ENCODE data around the gene PELI2. TPM values are rescaled to one million over a fixed set of nuclear protein-coding genes. Genes with fewer than 3 reads are reported as not detected.

The PELI2 gene
- total RNA-seq (10 to 100 TPM; 10.3 to 15.0 TPM), polyA plus RNA-seq (ENCODE audit: insufficient read length in 6 of 6) (10 to 100 TPM; 10.3 to 12.8 (median 11.6) TPM)
- long read RNA-seq, donor 1, full-length matches to known transcripts = 4 of 4 reads
- long read RNA-seq, donor 1, partial matches to known transcripts = 0 of 4 reads
- long read RNA-seq, donor 1, other reads (novel, unspliced or antisense) = 0 of 4 reads
- long read RNA-seq, donor 2, full-length matches to known transcripts = 2 of 2 reads
- long read RNA-seq, donor 2, partial matches to known transcripts = 0 of 2 reads
- long read RNA-seq, donor 2, other reads (novel, unspliced or antisense) = 0 of 2 reads
- long read RNA-seq, donor 3, full-length matches to known transcripts = 1 of 1 reads
- long read RNA-seq, donor 3, partial matches to known transcripts = 0 of 1 reads
- long read RNA-seq, donor 3, other reads (novel, unspliced or antisense) = 0 of 1 reads
- long read RNA-seq, donor 4 = 0 reads
- long read RNA-seq, donor 5, full-length matches to known transcripts = 2 of 2 reads
- long read RNA-seq, donor 5, partial matches to known transcripts = 0 of 2 reads
- long read RNA-seq, donor 5, other reads (novel, unspliced or antisense) = 0 of 2 reads
- long read RNA-seq, donor 6 = 0 reads
- long read RNA-seq, donor 7 = 0 reads
- long read RNA-seq, donor 8 = 0 reads
- long read RNA-seq, donor 9 = 0 reads
- long read RNA-seq, donor 10 = 0 reads
- long read RNA-seq, donor 11, full-length matches to known transcripts = 2 of 2 reads
- long read RNA-seq, donor 11, partial matches to known transcripts = 0 of 2 reads
- long read RNA-seq, donor 11, other reads (novel, unspliced or antisense) = 0 of 2 reads
- long read RNA-seq, donor 12 = 0 reads

GRCh38 chr14:56117765-56118610 is at the start of gene PELI2:
TSS of gene PELI2 (plus strand) at chr14:56118411. CDS start at chr14:56118661, 250 bp downstream.
- peak; percentile 78 for ATAC-seq
- Histone ChIP-seq H3K36me3 (no peaks in the 10 kb centered on the region), H3K4me3 (peak within 1 kb of the TSS; percentile 76 to 85), H3K27ac (peak within 1 kb of the TSS; percentile 93), H3K9me3 (no peaks in the 10 kb centered on the region), H3K4me1 (peaks cover 0 to 60% of the 10 kb centered on the region in 2 donors), H3K27me3 (no peaks in the 10 kb centered on the region)
- DNase-seq = peak; percentile 80 to 95 (median 88)
- intact Hi-C loops (cut with DNase I) = no loop called here
- TF ChIP-seq, protein P1, sequence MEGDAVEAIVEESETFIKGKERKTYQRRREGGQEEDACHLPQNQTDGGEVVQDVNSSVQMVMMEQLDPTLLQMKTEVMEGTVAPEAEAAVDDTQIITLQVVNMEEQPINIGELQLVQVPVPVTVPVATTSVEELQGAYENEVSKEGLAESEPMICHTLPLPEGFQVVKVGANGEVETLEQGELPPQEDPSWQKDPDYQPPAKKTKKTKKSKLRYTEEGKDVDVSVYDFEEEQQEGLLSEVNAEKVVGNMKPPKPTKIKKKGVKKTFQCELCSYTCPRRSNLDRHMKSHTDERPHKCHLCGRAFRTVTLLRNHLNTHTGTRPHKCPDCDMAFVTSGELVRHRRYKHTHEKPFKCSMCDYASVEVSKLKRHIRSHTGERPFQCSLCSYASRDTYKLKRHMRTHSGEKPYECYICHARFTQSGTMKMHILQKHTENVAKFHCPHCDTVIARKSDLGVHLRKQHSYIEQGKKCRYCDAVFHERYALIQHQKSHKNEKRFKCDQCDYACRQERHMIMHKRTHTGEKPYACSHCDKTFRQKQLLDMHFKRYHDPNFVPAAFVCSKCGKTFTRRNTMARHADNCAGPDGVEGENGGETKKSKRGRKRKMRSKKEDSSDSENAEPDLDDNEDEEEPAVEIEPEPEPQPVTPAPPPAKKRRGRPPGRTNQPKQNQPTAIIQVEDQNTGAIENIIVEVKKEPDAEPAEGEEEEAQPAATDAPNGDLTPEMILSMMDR (IDR thresholded peaks at IDR 0.05) = peak in 1 of 2 donors; percentile 17

DNA sequence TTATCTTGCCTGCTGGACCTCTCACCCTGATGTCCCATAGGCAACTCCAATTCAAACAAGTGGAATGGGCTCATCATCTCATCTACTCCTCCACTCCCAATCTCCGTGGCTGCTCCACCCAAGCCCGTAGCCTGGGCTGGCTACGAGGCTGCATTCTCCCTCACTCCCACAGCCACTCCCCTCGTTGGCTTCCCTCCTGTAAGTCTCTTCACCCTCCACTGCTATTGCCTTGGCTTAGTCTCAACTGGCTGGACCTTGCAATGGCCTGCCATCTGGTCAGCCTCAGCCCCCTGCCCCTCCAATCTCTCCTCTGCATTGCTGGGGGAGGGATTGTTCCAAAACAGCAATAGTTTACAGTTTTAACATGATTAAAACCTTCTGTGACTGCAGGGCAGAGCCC is 44.4 kb upstream of the PELI2 start:
- H3K27me3 ChIP-seq = no peaks in the 10 kb centered on the region
- H3K4me3 ChIP-seq = no peak overlapping the region
- no peak for DNase-seq
- no peaks in the 10 kb centered on the region for H3K9me3 ChIP-seq
- H3K36me3 ChIP-seq = no peaks in the 10 kb centered on the region
- no peaks in the 10 kb centered on the region for H3K4me1 ChIP-seq
- H3K27ac ChIP-seq = no peak overlapping the region
- intact Hi-C loops (cut with DNase I) = no loop called here
- no peak for ATAC-seq
- TF ChIP-seq, protein P1 (IDR thresholded peaks at IDR 0.05) = no peak

DNA sequence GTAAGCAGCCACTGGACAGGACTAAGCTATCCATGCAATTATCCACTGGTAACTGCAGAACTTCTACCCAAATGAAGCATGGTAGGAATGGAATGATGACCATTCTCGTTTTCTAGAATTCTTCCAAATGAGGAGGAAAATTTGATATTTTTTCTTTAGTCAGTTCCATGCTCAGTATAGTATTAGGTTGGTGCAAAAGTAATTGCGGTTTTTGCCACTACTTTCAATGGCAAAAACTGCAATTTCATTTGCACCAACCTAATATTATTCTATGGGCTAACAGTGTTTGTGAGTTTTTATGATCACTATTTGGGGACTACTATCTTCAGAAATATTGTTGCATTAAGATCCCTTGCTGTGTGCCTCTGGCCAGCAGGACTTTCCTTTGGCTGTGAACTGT is 42.9 kb upstream of the PELI2 start:
- Histone ChIP-seq H3K27ac (no peak overlapping the region), H3K4me1 (no peaks in the 10 kb centered on the region), H3K36me3 (no peaks in the 10 kb centered on the region), H3K9me3 (no peaks in the 10 kb centered on the region), H3K27me3 (no peaks in the 10 kb centered on the region), H3K4me3 (no peak overlapping the region)
- intact Hi-C loops (cut with DNase I) = no loop called here
- TF ChIP-seq, protein P1 (IDR thresholded peaks at IDR 0.05) = no peak
- ATAC-seq (no peak), DNase-seq (no peak)

DNA sequence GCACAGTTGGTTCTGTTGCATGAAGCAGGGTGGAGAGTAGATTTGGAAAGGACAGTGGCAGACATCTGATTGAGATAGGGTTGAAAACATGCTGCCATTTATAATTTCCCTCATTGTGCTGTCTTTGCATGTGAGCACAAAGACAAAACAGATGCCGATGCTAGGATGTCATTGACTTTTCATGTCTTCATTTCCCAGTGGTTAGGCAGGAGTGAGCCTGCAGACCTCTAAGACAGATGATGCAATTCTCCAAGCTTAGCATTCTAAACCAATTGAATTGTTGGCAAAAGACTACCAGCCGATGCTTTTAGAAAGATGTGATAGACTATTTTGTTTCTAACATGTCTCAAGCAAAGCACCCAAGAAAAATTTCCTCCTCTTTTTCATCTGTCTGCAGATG is 37.1 kb upstream of the PELI2 start:
- Histone ChIP-seq H3K36me3 (no peaks in the 10 kb centered on the region), H3K27me3 (no peaks in the 10 kb centered on the region), H3K4me1 (no peaks in the 10 kb centered on the region), H3K9me3 (no peaks in the 10 kb centered on the region), H3K27ac (no peak overlapping the region), H3K4me3 (no peak overlapping the region)
- intact Hi-C loops (cut with DNase I) = no loop called here
- no peak for ATAC-seq
- no peak for DNase-seq
- TF ChIP-seq, protein P1 (IDR thresholded peaks at IDR 0.05) = no peak
